Erythroblast (primary cell): Measurements from ENCODE around the gene DMD.

Source experiments
- GATA1 ChIP-seq: IDR thresholded peaks from 2 replicates; pipeline ENCODE4 v1.6.1; 2011; ENCODE audit warnings: low read depth, mild to moderate bottlenecking, control low read depth, low read length, moderate library complexity
- POLR2A ChIP-seq: IDR thresholded peaks from 2 replicates; pipeline ENCODE4 v1.6.1; 2011; ENCODE audit warnings: mild to moderate bottlenecking, low read length

DNA sequence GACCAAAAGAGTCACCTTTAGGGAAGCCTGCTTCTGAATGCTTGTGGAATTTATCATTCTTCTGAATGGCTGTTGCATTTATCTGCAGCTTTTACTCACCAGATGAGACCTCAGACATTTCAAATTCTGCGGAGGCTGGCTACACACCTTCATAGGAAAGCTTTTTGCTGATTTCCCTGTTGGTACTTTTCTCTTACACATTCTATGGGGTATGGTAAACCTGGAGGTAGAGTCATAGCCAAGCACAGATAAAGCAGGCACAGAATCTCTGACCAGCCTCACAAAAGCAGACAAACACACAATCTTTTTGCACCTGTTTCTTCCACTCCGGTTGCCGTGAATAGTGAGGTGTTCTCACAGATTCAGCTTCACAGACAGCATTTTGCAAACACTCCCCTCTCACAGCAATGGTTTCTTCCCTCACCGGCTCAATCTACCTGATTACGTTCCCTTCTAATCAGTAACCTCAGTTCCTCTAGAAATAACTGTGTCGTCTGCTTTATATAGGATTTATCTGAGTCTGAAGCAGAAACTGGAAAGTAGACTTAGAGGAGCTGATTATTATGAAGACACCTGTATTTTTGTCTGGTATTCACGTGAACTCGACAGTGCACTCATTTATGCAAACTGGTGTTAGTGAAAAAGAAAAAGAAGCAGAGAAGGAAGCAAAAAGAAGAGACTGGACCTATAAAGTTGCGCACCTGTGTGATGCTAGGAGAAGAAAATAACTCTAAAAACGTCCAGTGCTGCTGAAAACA is 83.1 kb downstream of the DMD start:
- no peak for TF ChIP-seq POLR2A
- no peak for TF ChIP-seq GATA1
